Kidney (tissue), 14 donors: ENCODE measurements around the gene POMT1. TPM values are rescaled to one million over a fixed set of nuclear protein-coding genes. Genes with fewer than 3 reads are reported as not detected.
"Not testable (repeated sequence)": the region's sequence is repeated elsewhere in the genome, so short reads cannot be mapped to it uniquely, and the experiment has no call there.

ENCODE experiments used
- DNase-seq, 5 donors: peaks; one replicate each; pipeline ENCODE4 v3.0.0-alpha.2; 2013 to 2020
- FAIRE-seq: peaks from 2 replicates; lab custom pipeline; 2012; peaks lifted over from hg19 to GRCh38; lab: Jason Lieb, UNC
- H3K27ac ChIP-seq, 2 donors: one replicate each; pipeline ENCODE4 v1.7.0; 2013; ENCODE audit warnings: low read depth in 2 of 2, low read length in 2 of 2, inconsistent platforms in 1 of 2
- H3K27me3 ChIP-seq: one replicate; pipeline ENCODE4 v1.7.1; 2013; ENCODE audit warnings: low read length, inconsistent platforms; ENCODE audit not compliant: control insufficient read depth, insufficient read depth
- H3K36me3 ChIP-seq, 3 donors: one replicate each; pipeline versions ENCODE4 v1.7.0 to v1.7.1; 2013; ENCODE audit warnings: low read length in 3 of 3, control low read depth in 1 of 3, inconsistent platforms in 1 of 3; ENCODE audit not compliant: insufficient read depth in 3 of 3, control insufficient read depth in 2 of 3
- H3K4me1 ChIP-seq, 3 donors: one replicate each; pipeline versions ENCODE4 v1.7.0 to v1.7.1; 2013; ENCODE audit warnings: low read length in 3 of 3, inconsistent platforms in 1 of 3, low read depth in 1 of 3; ENCODE audit not compliant: control insufficient read depth in 2 of 3, insufficient read depth in 2 of 3
- H3K4me3 ChIP-seq, 3 donors: one replicate each; pipeline versions ENCODE4 v1.7.0 to v1.8.1; 2013; ENCODE audit warnings: low read length in 3 of 3, control low read depth in 1 of 3, inconsistent platforms in 1 of 3
- H3K9ac ChIP-seq, 3 donors: one replicate each; pipeline versions ENCODE4 v1.7.0 to v1.7.1; 2013; ENCODE audit warnings: low read length in 3 of 3, control low read depth in 1 of 3, inconsistent platforms in 1 of 3
- H3K9me3 ChIP-seq, 3 donors: one replicate each; pipeline versions ENCODE4 v1.7.0 to v1.7.1; 2013; ENCODE audit warnings: low read length in 3 of 3, control low read depth in 1 of 3, inconsistent platforms in 1 of 3; ENCODE audit not compliant: control insufficient read depth in 2 of 3, insufficient read depth in 1 of 3
- intact Hi-C: fragments of 100-400 bp; cut with DNase I; formaldehyde crosslinking; loops from one replicate; pipeline ENCODE4 v1.11.1; 2022
- polyA plus RNA-seq: library from polyadenylated mRNA; stranded (reverse); fragments of 350-450 nt; fragmentation: Illumina TruSeq; extraction: RNeasy Lipid Tissue Mini Kit (QIAGEN cat#74804); gene quantifications from one replicate; pipeline ENCODE4 v1.2.3, GENCODE V29; 2014; ENCODE audit warnings: low read depth, low replicate concordance; ENCODE audit not compliant: insufficient read depth
- total RNA-seq: library from RNA; stranded (reverse); fragmentation: NEBNext Ultra II Directional; extraction: Animal tissue kit (Norgen Biotek cat#: 25700); gene quantifications from one replicate; pipeline ENCODE4 v1.2.1, GENCODE V29; 2021
- TF ChIP-seq, protein P1 (sequence below): IDR thresholded peaks from 3 replicates; pipeline ENCODE4 v1.5.1; 2012; ENCODE audit warnings: mild to moderate bottlenecking, moderate library complexity, borderline replicate concordance; ENCODE audit not compliant: insufficient read depth; ENCODE audit errors: extremely low read depth
- donor health status: control.
- donor health status: control.
- donor health status: control.
- donor health status: control.
- donor health status: control.
- donor health status: DM: yes; HTN: yes; CAD: no.
- donor health status: Normal renal cell carcinoma (clear cell type).

The POMT1 gene
- total and polyA plus RNA-seq, 2 donors from 2014 or later, result 32.3 to 36.5 TPM

DNA sequence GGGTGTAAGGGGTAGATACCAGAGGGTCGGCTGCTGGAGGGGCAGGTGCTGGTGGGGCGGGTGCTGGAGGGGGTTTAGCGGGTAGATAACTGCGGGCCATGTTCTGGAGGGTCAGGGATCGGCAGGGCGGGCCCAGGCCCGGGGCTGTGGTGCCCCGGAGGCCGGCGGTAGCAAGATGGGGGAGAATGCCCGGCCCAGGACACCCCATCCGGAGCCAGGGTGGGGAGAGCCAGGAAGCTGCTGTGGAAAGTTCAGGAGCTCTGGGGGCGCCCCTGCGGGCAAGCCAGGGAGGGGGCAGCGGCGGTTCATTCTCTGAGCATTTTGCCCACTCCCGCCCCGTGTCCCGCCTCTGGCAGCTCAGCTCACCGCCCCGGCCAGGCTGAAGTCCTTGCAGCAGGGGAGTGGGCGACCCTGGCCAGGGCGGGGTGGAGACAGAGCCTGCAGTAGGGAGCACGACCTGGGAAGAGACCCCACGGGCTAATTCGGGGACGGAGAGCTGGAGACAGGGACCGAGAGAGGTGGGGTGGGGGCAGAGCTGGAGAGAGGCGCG is 43.1 kb downstream of the POMT1 start:
- TF ChIP-seq, protein P1, sequence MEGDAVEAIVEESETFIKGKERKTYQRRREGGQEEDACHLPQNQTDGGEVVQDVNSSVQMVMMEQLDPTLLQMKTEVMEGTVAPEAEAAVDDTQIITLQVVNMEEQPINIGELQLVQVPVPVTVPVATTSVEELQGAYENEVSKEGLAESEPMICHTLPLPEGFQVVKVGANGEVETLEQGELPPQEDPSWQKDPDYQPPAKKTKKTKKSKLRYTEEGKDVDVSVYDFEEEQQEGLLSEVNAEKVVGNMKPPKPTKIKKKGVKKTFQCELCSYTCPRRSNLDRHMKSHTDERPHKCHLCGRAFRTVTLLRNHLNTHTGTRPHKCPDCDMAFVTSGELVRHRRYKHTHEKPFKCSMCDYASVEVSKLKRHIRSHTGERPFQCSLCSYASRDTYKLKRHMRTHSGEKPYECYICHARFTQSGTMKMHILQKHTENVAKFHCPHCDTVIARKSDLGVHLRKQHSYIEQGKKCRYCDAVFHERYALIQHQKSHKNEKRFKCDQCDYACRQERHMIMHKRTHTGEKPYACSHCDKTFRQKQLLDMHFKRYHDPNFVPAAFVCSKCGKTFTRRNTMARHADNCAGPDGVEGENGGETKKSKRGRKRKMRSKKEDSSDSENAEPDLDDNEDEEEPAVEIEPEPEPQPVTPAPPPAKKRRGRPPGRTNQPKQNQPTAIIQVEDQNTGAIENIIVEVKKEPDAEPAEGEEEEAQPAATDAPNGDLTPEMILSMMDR, result no peak
- H3K4me1 ChIP-seq, result peaks cover 0 to 2% (median 0%) of the 10 kb centered on the region in 3 donors
- H3K4me3 ChIP-seq, result no peak overlapping the region
- no peak overlapping the region for H3K9ac ChIP-seq
- H3K36me3 ChIP-seq, result no peaks in the 10 kb centered on the region
- peaks cover 0 to 8% (median 0%) of the 10 kb centered on the region in 3 donors for H3K9me3 ChIP-seq
- intact Hi-C loops, result no loop called here
- no peak for FAIRE-seq
- DNase-seq, result peak in 4 of 5 donors; percentile 41 to 80 (median 49)
- no peak overlapping the region for H3K27ac ChIP-seq
- H3K27me3 ChIP-seq, result peaks cover 2% of the 10 kb centered on the region

DNA sequence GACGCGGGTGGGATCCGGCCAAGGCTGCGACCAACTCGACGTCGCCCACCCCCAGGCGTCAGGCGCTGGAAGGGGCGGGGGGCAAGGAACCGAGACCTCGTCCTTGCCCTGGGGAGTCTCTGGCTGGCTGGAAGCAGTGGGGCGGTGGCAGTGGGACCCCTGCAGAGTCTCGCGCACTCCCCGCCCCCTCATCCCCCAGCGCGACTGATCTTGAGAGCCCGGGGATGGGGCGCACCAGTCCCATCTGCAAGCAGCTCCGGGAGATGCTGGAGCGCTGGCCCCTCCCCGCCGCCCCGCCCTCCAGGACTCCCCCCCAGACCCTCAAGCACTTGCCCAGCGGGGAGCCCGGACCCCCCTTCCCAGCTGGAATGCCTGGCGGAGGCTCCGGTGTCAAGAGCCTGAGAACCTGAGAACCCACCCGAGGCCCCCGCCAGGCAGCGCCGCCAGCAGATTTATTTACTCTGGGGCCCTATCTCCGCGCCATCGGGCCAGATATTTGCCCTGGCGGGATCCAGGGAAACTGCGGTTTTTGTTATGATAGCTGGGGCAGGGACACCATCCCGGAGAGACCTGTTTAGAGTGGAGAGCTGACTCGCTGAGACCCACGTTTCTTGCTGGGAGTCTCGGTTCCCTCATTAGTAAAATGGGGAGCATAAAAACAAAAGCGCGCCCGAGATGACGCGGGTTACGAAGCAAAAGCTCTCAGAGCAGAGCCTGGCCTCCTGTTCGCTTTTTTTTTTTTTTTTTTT is 43.8 kb downstream of the POMT1 start:
- H3K27ac ChIP-seq, result no peak overlapping the region
- H3K4me1 ChIP-seq, result peaks cover 0 to 2% (median 0%) of the 10 kb centered on the region in 3 donors
- no peaks in the 10 kb centered on the region for H3K36me3 ChIP-seq
- TF ChIP-seq, protein P1, result no peak
- intact Hi-C loops, result no loop called here
- peaks cover 2% of the 10 kb centered on the region for H3K27me3 ChIP-seq
- H3K4me3 ChIP-seq, result no peak overlapping the region
- FAIRE-seq (no peak), DNase-seq (peak in 4 of 5 donors; percentile 93 to 94 (median 94))
- H3K9me3 ChIP-seq, result peaks cover 0 to 8% (median 0%) of the 10 kb centered on the region in 3 donors
- H3K9ac ChIP-seq, result no peak overlapping the region

- DNase-seq, H3K27ac ChIP-seq, FAIRE-seq, H3K36me3 ChIP-seq, H3K9me3 ChIP-seq, H3K27me3 ChIP-seq, H3K4me3 ChIP-seq, intact Hi-C loops, H3K4me1 ChIP-seq, H3K9ac ChIP-seq: not testable (repeated sequence)
These were observed 46.5 kb downstream of the POMT1 start for GRCh38 chr9:131549186-131549585.

DNA sequence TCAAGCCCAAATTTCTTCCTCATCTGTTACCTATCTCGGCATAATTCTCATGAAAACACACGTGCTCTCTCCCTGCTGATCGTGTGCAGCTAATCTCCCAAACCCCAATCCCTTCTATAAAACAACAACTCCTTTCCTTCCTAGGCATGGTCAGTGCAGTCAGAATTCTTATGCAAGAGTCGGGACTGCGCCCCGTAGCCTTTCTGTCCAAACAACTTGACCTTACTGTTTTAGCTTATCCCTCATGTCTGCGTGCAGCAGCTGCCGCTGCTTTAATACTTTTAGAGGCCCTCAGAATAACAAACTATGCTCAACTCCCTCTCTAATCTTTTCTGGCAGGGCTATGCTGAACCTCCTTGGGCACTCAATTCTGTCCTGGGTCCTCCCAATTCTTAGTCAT is 47.7 kb downstream of the POMT1 start:
- H3K4me1 ChIP-seq, H3K9ac ChIP-seq, H3K27me3 ChIP-seq, H3K4me3 ChIP-seq, H3K36me3 ChIP-seq, FAIRE-seq, H3K9me3 ChIP-seq, intact Hi-C loops, DNase-seq, H3K27ac ChIP-seq: not testable (repeated sequence)
